Stimulated activated CD8-positive, alpha-beta memory T cell treated with anti-CD3 and anti-CD28 coated beads, Interleukin-4, amount 100 ng/mL, for 48 hours (primary cell): Measurements from ENCODE around the gene APH1B.
"Not testable (repeated sequence)": the region's sequence is repeated elsewhere in the genome, so short reads cannot be mapped to it uniquely, and the experiment has no call there.

Experiments
- DNase-seq: peaks from one replicate; pipeline ENCODE4 v3.0.0-alpha.2; 2020

The APH1B gene

GRCh38 chr15:63277038-63277892, at the start of gene APH1B:
Gene APH1B, plus strand, starts transcription at chr15:63277605. Its CDS starts 19 bp downstream, at chr15:63277624.
- peak; percentile 78 for DNase-seq

GRCh38 chr15:63227689-63228088, 49.7 kb upstream of the APH1B start:
- no peak for DNase-seq

DNA sequence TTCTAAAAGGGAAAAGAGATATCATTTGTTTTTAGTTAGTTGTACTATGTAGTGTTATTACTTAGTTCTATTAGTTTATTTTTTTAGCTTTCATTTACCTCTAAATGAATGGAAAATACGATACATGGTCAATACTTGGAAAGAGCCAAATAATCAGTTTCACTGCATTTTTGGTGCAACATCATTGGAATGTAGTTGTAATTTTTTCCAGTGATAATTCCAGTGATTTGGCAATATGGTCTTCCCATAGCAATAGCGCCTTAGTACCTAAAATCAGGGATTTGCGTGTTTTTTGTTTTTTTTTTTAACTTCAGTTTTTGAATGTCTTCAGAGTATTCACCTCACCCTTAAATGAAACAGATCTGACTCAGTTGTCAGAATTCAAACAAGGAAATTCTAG, 46.2 kb upstream of the APH1B start:
- DNase-seq = no peak

- DNase-seq = no peak
Measured at GRCh38 chr15:63231706-63232105, 45.7 kb upstream of the APH1B start.

DNA sequence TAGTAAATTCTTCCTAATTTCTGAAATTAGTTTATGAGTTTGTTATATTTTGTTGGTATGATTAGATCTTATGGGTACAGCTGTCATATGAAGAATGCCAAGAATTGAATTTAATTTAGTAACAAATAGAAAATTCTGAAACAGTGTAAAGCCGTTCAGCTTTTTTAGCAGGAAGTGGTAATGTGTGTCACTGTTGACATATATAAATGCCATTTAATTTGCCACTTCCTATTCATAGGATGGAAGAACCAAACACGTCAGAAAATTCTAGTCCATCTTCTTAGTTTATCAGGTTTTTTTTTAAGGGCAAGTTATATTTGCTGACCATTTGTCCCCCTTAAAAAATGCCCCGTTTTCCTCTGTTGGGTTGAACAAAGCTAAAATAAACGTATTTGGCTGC, 45.0 kb upstream of the APH1B start:
- no peak for DNase-seq

DNA sequence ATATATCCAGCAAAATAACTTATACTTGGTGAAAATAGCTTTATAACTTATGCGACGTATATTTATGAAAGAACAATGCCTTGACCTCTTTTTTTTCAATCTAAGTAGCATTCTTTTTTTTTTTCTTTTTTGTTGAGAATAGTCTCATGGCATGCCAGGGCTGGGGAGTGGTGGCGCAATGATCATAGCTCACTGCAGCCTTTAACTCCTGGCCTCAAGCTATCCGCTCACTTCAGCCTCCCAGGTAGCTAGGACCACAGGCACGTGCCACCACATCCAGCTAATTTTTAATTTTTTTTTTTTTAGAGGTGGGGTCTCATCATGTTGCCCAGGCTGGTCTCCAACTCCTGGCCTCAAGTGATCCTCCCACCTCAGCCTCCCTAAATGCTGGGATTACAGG, 44.5 kb upstream of the APH1B start:
- no peak for DNase-seq

DNA sequence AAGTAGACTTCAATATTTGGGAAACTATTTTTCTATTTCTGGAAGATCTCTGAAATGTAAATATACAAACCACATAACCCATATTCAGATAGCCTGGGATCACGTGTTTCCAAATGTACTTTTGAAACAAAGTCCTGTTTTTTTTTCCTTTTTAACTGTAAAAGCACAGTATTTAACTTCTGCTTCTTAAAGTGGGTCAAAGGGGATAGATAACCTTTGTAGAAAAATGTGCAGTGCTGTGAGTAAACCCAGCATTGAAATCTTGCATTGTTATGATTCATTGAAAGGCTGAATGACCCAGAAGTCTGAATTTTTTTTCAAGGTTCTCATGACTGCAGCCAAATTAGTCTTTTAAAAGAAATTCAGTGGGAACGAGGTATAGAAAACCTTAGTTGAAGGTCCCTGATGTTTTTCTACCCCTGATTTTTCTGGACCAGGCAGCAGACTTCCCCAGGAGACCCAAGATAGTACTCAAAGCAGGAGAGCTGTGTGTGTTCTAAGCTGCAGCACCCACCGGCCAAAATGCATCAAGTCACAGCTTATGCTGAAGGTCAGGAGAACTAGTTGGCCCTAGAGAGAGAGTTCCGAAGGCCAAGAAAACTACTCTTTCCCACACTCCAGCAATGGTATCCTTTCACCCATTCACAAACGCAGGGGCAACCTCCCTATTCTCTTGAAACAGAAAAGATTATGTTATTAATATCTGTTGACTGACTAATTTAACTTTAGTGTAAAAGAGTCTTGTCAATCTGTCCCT, 43.6 kb upstream of the APH1B start:
- no peak for DNase-seq

DNA sequence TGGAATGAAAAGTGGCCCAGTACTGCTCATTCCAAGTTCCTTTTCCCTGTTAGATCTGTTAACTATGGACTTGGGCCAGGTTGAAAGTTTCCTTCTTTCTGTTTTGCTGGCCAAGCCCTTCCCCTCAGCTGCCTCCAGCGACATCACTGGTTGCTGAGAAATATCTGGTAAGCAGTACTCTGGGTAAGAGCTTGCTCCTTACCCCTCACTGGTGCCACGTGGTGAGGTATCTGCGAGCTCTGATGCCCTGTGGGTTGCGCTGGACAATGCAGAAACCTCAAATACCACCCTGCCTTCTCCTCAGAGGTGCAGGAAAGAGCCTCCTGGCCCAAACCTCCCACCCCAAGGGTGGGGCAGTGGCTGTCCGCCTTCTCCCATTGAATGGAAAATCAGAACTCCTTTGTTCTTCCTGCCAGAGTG, 42.9 kb upstream of the APH1B start:
- no peak for DNase-seq

GRCh38 chr15:63236272-63236671, 41.1 kb upstream of the APH1B start:
- no peak for DNase-seq

- not testable (repeated sequence) for DNase-seq
Measured at GRCh38 chr15:63237086-63237485, 40.3 kb upstream of the APH1B start.

GRCh38 chr15:63238171-63238570, 39.2 kb upstream of the APH1B start:
- DNase-seq = no peak

- DNase-seq = peak; percentile 49
Measured at GRCh38 chr15:63238796-63239195, 38.6 kb upstream of the APH1B start.

DNA sequence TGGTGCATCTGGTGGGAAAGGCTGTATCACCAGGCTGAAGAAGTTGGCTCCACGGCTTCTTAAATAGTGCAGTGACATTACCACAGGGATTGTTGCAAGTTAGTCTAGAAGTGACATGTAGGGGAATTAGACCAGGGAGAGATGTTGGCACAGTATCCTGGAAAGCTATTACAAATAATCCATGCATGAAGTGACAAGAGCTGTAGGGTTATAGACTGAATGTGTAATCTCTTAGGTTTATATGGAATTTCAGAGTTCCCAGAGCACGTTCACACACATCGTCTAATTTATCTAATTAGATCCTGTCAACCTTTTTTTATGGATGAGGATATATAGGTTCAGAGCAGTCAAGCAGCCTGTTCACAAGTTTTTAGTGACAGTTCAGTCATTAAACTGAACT, 37.3 kb upstream of the APH1B start:
- no peak for DNase-seq

DNA sequence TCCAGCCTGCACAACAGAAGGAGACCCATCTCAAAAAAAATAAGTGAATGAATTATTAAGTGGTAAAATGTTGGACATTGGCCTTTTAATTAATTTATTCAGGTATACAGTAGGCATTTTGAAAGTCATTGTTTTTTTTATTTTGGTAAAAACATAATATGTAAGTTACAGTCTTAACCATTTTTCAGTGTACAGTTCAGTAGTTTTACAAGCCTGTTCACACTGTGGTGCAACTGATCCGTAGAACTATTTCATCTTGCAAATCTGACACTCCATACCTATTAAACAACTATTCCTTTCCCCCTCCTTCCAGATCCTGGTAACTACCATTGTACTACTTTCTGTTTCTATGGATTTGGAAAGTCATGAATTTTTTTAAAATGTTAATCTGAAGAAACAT, 36.1 kb upstream of the APH1B start:
- no peak for DNase-seq

DNA sequence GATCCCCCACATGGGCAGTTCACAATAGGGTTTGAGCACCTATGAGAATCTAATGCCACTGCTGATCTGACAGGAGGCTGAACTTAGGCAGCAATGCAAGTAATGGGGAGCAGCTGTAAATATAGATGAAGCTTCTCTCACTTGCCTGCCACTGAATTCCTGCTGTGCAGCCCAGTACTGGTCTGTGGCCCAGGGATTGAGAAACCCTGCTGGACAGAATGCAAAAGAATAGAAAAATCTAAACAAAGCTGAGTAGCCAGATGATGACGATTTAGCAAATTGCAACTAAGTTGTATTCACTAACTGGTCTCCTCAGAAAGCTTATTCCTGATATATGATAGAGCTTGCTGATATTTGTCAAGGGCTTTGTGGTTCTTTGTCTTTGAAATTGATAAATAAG, 34.3 kb upstream of the APH1B start:
- no peak for DNase-seq

GRCh38 chr15:63243776-63244175, 33.6 kb upstream of the APH1B start:
- no peak for DNase-seq

DNA sequence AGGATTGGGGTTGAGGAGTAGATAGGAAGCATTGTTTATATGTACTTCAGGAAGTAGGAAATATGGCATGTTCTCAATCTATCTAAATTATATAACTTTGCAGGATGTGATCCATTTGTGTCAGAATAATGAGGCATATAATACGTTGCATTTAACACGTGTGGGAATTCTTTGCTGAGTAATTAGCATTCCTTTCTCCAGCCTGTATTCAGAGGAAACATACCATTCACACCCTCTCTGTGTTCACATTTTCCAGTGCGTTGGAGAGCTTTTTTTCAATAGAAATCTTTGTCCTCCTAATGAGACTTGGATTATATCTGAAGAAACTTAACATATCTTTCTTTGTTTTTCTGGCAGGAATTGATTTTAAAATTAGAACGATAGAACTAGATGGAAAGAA, 33.0 kb upstream of the APH1B start:
- DNase-seq = no peak

DNA sequence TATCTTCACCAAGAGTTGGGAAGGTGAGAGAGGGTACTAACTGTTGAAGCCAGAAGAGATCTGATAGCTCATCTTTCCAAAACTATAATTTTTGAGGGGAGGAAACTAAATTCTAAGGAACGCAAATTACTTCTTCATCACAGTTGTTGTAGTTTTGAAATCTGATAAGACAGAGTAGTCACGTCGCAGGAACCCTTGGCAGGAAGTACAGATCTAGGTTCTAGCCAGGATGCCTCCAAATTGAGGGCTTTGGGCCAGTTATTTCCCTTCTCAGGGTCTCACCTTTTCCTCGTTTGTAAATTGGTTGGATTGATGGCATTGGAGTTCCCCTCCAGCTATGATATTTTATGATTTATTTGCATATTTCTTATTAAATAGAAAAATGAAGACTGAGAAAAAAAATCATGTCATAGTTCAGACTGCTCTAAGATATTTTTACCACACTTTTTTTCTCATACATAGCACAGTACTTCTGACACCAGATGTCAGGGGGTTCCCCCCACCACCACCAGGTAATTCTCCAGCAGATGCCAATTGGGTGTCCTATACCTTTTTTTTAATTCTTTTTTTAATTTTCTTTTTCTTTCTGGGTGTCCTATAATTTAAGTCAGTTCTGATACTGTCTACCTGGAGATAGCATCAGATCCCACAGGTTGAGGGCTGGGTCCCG, 32.3 kb upstream of the APH1B start:
- no peak for DNase-seq

DNA sequence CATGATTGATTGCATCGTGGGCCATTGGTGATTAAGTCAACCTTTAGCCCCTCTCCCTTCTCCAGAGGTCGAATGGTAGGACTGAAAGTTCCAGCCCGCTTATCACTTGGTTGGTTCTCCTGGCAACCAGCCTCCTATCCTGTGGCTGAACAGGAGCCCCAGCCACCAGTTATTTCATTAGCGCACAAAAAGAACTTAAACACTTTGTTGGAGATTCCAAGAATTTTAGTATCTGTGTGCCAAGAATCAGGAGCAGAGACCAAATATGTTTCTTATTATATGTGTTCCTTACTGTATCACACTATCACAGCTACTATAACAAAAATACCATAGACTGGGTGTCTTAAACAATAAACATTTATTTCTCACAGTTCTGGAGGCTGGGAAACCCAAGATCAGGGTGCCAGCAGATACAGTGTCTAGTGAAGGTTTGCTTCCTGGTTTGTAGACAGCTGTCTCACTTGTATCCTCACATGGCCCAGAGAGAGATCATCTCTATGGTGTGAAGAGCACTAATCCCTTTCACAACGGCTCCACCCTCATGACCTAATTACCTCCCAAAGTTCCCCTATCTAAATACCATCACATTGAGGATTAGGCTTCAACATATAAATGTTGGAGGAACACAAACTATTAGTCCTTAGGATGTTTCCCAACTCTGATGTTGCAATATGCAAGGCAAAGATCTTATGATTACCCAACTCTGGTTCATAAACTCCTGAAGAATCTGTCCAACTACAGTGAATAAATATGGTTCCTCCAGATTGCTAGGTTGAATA, 30.5 kb upstream of the APH1B start:
- DNase-seq = no peak

- no peak for DNase-seq
Measured at GRCh38 chr15:63250312-63250965, 27.0 kb upstream of the APH1B start.

GRCh38 chr15:63251701-63252100, 25.7 kb upstream of the APH1B start:
- DNase-seq = no peak

DNA sequence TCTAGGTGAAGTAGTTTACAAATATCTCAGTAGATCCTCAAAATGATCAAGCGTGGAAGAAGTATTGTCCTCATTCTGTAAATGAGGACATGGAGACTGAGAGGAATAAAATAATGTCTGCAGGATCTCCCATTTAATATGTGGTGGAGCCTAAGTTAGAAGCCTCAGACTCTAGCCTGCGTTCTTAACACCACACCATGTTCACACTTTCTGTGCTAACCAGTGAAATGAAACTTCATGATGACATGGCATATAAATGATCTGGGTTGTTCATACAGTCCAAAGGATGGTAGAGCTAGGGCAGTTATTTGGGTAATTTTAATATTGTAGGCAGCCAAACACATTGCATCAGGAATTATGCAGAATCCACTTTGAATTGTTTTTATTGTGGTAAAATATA, 25.1 kb upstream of the APH1B start:
- no peak for DNase-seq
